Naive thymus-derived CD8-positive, alpha-beta T cell (primary cell): ENCODE results near the gene TXNRD2. TPM values are rescaled to one million over a fixed set of nuclear protein-coding genes. Genes with fewer than 3 reads are reported as not detected.

Experiments
- ATAC-seq, 2 donors: fragments of 150-1000 bp; cut with Tn5 transposase in 1 of 2; sonication (Bioruptor Pico), chemical (Tn5 transposase) in 1 of 2; 1 replicate in 1 of 2; 2 replicates in 1 of 2; pipeline ENCODE4 v1.10.0; 2021; ENCODE audit warnings: mild to moderate bottlenecking in 2 of 2, moderate library complexity in 2 of 2
- POLR2A ChIA-PET: fragments of 350-600 bp; sonication (Branson Sonifier 250); formaldehyde crosslinking; loops from one replicate; lab custom pipeline; 2021; ENCODE audit warnings: antibody characterized with exemption; lab: Charles Lee
- DNase-seq, 10 donors: peaks; one replicate each; pipeline versions ENCODE4 v3.0.0 to v3.0.0-alpha.2; 2020 to 2022
- H3K27ac Mint-ChIP-seq, 10 donors: one replicate each; pipeline ENCODE4 v1.8.0; 2020 to 2022; ENCODE audit warnings: mild to moderate bottlenecking in 10 of 10, mixed read lengths in 10 of 10, moderate library complexity in 4 of 10, inconsistent platforms in 1 of 10
- H3K27me3 Mint-ChIP-seq, 5 donors: one replicate each; pipeline ENCODE4 v1.8.0; 2021 to 2022; ENCODE audit warnings: mixed read lengths in 5 of 5
- H3K36me3 Mint-ChIP-seq, 3 donors: one replicate each; pipeline ENCODE4 v1.8.0; 2020 to 2022; ENCODE audit warnings: mixed read lengths in 3 of 3, mild to moderate bottlenecking in 2 of 3, inconsistent platforms in 1 of 3
- H3K4me1 Mint-ChIP-seq, 4 donors: one replicate each; pipeline ENCODE4 v1.8.0; 2021 to 2022; ENCODE audit warnings: mixed read lengths in 4 of 4
- H3K4me3 Mint-ChIP-seq, 10 donors: one replicate each; pipeline ENCODE4 v1.8.0; 2020 to 2022; ENCODE audit warnings: mild to moderate bottlenecking in 10 of 10, mixed read lengths in 10 of 10, moderate library complexity in 6 of 10, inconsistent platforms in 1 of 10
- H3K9me3 Mint-ChIP-seq, 9 donors: one replicate each; pipeline ENCODE4 v1.8.0; 2020 to 2022; ENCODE audit warnings: mixed read lengths in 9 of 9, mild to moderate bottlenecking in 3 of 9, inconsistent platforms in 1 of 9, moderate library complexity in 1 of 9
- polyA plus RNA-seq, 3 donors: library from polyadenylated mRNA; unstranded; fragments of 300-500 nt; fragmentation: Illumina TruSeq; gene quantifications; one replicate each; pipeline ENCODE4 v1.2.3, GENCODE V29; 2021
- total RNA-seq, 8 experiments: library from RNA in 2 of 8; stranded (reverse) in 2 of 8; gene quantifications; one replicate each; pipeline ENCODE4 v1.2.3 and lab custom pipeline; 2021 to 2026

Gene TXNRD2
- total and polyA plus RNA-seq, 5 experiments from 2014 or later = 6.5 to 33.8 (median 14.9) TPM

- POLR2A ChIA-PET = no interaction called here
- Mint-ChIP-seq H3K9me3 (no peaks in the 10 kb centered on the region), H3K27ac (peak overlapping the region in 1 of 10 donors; percentile 28), H3K36me3 (no peaks in the 10 kb centered on the region), H3K27me3 (no peaks in the 10 kb centered on the region), H3K4me3 (no peak overlapping the region), H3K4me1 (peaks cover 9 to 23% (median 13%) of the 10 kb centered on the region in 4 donors)
- ATAC-seq (no peak), DNase-seq (no peak)
Measured at GRCh38 chr22:19976671-19977070, 35.1 kb upstream of the TXNRD2 start.

DNA sequence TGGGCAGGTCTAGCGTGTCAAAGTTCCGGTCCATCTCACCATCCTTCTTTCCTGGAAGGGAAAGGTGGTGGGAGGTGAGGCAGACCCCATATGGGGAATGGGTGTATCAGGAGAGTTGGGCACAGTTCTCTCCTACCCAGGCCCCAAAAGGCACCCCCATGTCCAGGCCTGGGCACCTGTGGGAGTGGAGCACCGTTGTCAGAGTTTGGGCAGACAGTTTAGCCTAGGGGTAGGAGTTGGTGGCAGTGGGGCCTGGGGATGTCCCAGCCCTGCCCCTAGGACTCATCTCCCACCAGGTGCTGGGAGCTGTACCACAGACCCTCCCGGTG, 34.1 kb upstream of the TXNRD2 start:
- POLR2A ChIA-PET = no interaction called here
- ATAC-seq = no peak
- Mint-ChIP-seq H3K27ac (no peak overlapping the region), H3K27me3 (no peaks in the 10 kb centered on the region), H3K4me1 (peaks cover 9 to 32% (median 22%) of the 10 kb centered on the region in 4 donors), H3K36me3 (no peaks in the 10 kb centered on the region), H3K9me3 (no peaks in the 10 kb centered on the region), H3K4me3 (no peak overlapping the region)
- no peak for DNase-seq

DNA sequence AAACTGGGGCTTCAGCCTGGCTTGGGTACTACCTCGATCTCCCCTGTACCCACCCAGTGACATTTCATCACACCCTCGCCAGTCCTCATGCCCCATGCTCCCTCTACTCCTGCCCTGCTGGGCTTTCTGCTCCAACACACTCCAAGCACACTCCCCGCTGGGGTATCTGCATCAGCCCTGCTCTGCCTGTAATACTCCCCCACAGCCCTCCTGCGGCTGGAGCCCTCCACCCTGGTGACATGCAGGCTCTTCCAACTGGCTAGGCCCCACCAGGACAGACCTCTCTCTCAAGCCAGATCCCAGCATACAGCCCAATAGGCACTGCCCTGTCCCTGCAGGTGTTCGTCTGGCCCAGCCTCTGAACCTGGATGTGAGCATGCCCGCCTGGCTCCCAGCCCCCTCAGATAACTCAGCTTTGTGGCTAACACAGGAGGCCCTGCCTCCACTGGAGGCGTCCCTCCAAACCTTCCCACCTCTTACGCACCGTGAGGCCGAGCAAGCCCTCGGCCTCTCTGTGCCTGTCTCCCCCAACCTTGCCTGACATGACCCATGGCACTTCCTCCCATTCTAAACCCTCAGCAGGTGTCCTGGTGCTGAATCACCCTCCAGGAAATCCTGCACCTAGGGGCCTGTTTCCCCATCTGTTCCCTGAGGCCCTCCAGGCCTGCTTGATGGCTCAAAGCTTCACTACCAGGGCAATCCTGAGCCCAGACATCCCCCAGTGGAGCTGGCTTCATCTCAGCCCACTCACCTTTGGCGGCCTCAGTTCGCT, 33.5 kb upstream of the TXNRD2 start:
- POLR2A ChIA-PET = interaction anchor here (0.5 to 0.6 kb wide), 2 partner anchors 52 to 71 kb away, joined by 3 read pairs; no protein-coding TSS in a partner anchor
- no peak for ATAC-seq
- peaks cover 11 to 35% (median 25%) of the 10 kb centered on the region in 4 donors for H3K4me1 Mint-ChIP-seq

DNA sequence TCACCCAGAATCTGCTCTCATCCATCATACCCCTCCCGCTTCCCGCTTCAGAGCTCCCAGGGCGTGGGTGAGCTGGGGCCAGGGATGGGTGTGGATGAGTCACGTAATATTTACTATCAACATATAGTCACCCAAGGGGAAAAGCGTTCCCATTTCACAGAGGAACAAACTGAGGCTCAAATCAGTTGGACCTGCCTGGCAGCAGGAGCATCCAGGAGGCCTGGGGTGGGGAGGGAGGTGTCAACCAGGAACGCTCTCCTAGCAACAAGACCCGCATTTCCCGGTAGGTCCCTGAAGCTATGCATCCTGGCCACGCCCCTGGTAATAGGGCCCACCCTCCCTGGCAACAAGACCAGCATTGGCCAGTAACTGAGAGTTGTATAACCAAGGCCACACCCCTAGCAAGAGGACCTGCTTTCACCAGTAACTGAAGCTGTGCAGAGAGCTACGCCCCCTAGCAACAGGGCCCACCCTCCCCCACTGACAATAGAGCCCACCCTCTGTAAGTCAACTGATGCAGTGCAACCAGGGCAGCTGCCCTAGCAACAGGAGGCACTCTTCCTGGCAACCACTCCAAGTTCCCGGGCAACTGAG, 32.7 kb upstream of the TXNRD2 start:
- H3K27ac Mint-ChIP-seq = peak overlapping the region in 1 of 10 donors; percentile 14
- H3K36me3 Mint-ChIP-seq = no peaks in the 10 kb centered on the region
- H3K4me1 Mint-ChIP-seq = peaks cover 11 to 35% (median 25%) of the 10 kb centered on the region in 4 donors
- H3K9me3 Mint-ChIP-seq = no peaks in the 10 kb centered on the region
- H3K27me3 Mint-ChIP-seq = no peaks in the 10 kb centered on the region
- ATAC-seq (peak; percentile 14 to 48), DNase-seq (peak in 2 of 10 donors; percentile 10 to 17)
- POLR2A ChIA-PET = interaction anchor here (0.5 to 0.6 kb wide), 2 partner anchors 53 to 72 kb away, joined by 3 read pairs; no protein-coding TSS in a partner anchor
- H3K4me3 Mint-ChIP-seq = no peak overlapping the region

More for the DNA sequence above, 33.5 kb upstream of the TXNRD2 start:
- peak overlapping the region in 1 of 10 donors; percentile 6 for H3K4me3 Mint-ChIP-seq
- no peaks in the 10 kb centered on the region for H3K36me3 Mint-ChIP-seq
- no peaks in the 10 kb centered on the region for H3K27me3 Mint-ChIP-seq
- peak overlapping the region in 5 of 10 donors; percentile 49 to 81 (median 69) for H3K27ac Mint-ChIP-seq
- H3K9me3 Mint-ChIP-seq = no peaks in the 10 kb centered on the region
- DNase-seq = no peak

DNA sequence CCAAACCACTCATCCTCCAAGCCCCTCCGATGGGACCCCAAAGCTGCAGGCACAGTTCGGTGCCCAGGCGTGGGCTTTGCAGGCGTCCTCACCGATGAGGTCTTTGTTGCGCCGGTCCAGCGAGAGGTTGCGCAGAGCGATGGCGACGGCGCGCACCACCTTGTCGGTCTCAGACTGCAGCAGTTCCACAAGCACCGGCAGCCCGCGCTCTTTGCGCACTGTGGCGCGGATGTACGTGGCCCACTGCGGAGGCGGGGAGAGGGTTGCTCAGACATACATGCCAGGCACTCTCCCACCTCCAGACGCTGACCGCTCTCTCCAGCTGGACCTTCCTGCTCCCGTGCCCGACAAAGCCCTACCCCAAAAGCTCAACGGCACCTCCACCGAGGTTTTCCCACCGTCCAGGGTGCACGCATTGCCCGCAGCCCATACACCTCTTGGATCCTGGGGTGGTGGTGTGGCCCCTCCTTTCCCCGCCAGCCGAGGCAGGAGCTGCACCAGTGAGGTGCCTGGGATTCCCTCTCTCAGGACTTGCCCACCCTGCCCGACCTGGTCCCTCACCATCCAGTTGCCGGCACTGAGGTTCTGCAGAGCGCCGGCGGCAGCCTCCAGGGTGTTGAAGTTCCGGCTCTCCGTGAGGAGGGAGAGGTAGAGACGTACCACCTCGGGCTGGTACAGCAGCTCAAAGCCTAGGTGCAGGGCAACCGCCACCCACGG, 32.1 kb upstream of the TXNRD2 start:
- H3K4me1 Mint-ChIP-seq = peaks cover 11 to 35% (median 25%) of the 10 kb centered on the region in 4 donors
- no peaks in the 10 kb centered on the region for H3K27me3 Mint-ChIP-seq
- H3K36me3 Mint-ChIP-seq = no peaks in the 10 kb centered on the region
- ATAC-seq = no peak
- POLR2A ChIA-PET = interaction anchor here (0.8 kb wide), 1 partner anchor 20 kb away, joined by 3 read pairs; no protein-coding TSS in a partner anchor
- H3K9me3 Mint-ChIP-seq = no peaks in the 10 kb centered on the region
- H3K4me3 Mint-ChIP-seq = no peak overlapping the region
- peak overlapping the region in 1 of 10 donors; percentile 14 for H3K27ac Mint-ChIP-seq
- DNase-seq = no peak

GRCh38 chr22:19972652-19973550, 31.3 kb upstream of the TXNRD2 start:
- DNase-seq (no peak), ATAC-seq (no peak)
- Mint-ChIP-seq H3K36me3 (peaks cover 0 to 1% (median 0%) of the 10 kb centered on the region in 3 donors), H3K27me3 (no peaks in the 10 kb centered on the region), H3K4me1 (peaks cover 11 to 35% (median 25%) of the 10 kb centered on the region in 4 donors), H3K9me3 (no peaks in the 10 kb centered on the region), H3K27ac (no peak overlapping the region), H3K4me3 (no peak overlapping the region)
- POLR2A ChIA-PET = interaction anchor here (0.8 kb wide), 1 partner anchor 20 kb away, joined by 3 read pairs; no protein-coding TSS in a partner anchor

DNA sequence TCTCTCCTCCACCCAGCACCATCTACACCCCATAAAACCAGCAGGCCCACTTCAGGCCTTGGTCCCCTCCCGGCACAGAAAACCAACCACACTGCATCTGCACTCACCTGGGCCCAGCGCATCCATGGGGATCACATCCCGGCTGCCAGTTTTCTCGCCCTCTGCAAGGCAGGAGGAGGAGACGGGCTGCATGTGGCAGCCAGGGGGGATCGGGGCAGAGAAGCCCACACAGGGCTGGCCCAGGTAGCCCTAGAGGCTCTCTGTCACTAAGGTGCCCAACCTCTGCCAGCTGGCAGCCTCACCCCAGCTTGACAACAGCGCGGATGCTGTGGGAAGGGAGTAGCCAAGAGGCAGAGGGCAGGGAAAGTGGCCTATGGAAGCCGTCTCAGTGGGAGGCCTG, 30.6 kb upstream of the TXNRD2 start:
- Mint-ChIP-seq H3K4me1 (peaks cover 11 to 35% (median 25%) of the 10 kb centered on the region in 4 donors), H3K9me3 (no peaks in the 10 kb centered on the region), H3K27me3 (no peaks in the 10 kb centered on the region), H3K27ac (peak overlapping the region in 4 of 10 donors; percentile 7 to 85 (median 56)), H3K36me3 (peaks cover 0 to 8% (median 0%) of the 10 kb centered on the region in 3 donors), H3K4me3 (peak overlapping the region in 1 of 10 donors; percentile 42)
- ATAC-seq (no peak), DNase-seq (no peak)
- POLR2A ChIA-PET = no interaction called here

GRCh38 chr22:19971276-19972124, 29.9 kb upstream of the TXNRD2 start:
- peaks cover 0 to 11% (median 0%) of the 10 kb centered on the region in 3 donors for H3K36me3 Mint-ChIP-seq
- no peaks in the 10 kb centered on the region for H3K9me3 Mint-ChIP-seq
- peak overlapping the region in 2 of 10 donors; percentile 24 to 45 for H3K4me3 Mint-ChIP-seq

GRCh38 chr22:19970479-19971275, 29.1 kb upstream of the TXNRD2 start:
- peaks cover 0 to 13% (median 0%) of the 10 kb centered on the region in 3 donors for H3K36me3 Mint-ChIP-seq
- ATAC-seq (peak; percentile 89 to 91), DNase-seq (peak; percentile 64 to 85 (median 78))
- H3K27me3 Mint-ChIP-seq = no peaks in the 10 kb centered on the region
- H3K4me3 Mint-ChIP-seq = peak overlapping the region in 2 of 10 donors; percentile 45 to 51
- H3K9me3 Mint-ChIP-seq = no peaks in the 10 kb centered on the region
- peaks cover 11 to 40% (median 25%) of the 10 kb centered on the region in 4 donors for H3K4me1 Mint-ChIP-seq
- H3K27ac Mint-ChIP-seq = peak overlapping the region in 3 of 10 donors; percentile 47 to 82 (median 81)
- POLR2A ChIA-PET = interaction anchor here (0.5 to 1.7 kb wide), 5 partner anchors 43 to 168 kb away, joined by 3 to 5 read pairs (median 3); partner anchors contain the start of gene TANGO2

More at GRCh38 chr22:19971276-19972124, 29.9 kb upstream of the TXNRD2 start:
- peak in 1 of 10 donors; percentile 36 for DNase-seq
- Mint-ChIP-seq H3K27ac (peak overlapping the region in 6 of 10 donors; percentile 24 to 85 (median 62)), H3K4me1 (peaks cover 11 to 37% (median 25%) of the 10 kb centered on the region in 4 donors), H3K27me3 (no peaks in the 10 kb centered on the region)
- peak; percentile 35 to 54 for ATAC-seq
- POLR2A ChIA-PET = interaction anchor here (1.1 kb wide), 1 partner anchor 49 kb away, joined by 3 read pairs; the partner anchor contains the start of gene TANGO2

GRCh38 chr22:19970031-19970478, 28.4 kb upstream of the TXNRD2 start:
- peaks cover 0 to 13% (median 0%) of the 10 kb centered on the region in 3 donors for H3K36me3 Mint-ChIP-seq
- DNase-seq (no peak), ATAC-seq (no peak)
- no peaks in the 10 kb centered on the region for H3K9me3 Mint-ChIP-seq
- peak overlapping the region in 1 of 10 donors; percentile 45 for H3K4me3 Mint-ChIP-seq
- H3K4me1 Mint-ChIP-seq = peaks cover 7 to 35% (median 19%) of the 10 kb centered on the region in 4 donors
- no peak overlapping the region for H3K27ac Mint-ChIP-seq
- POLR2A ChIA-PET = interaction anchor here (0.5 to 1.7 kb wide), 4 partner anchors 43 to 169 kb away, joined by 3 to 5 read pairs (median 4); no protein-coding TSS in a partner anchor
- H3K27me3 Mint-ChIP-seq = no peaks in the 10 kb centered on the region
